WTC11 (cell line): ENCODE results near the gene TRIM29.

Experiments used
- CREB1 ChIP-seq: sonication (generic); formaldehyde crosslinking; IDR thresholded peaks from 2 replicates; pipeline ENCODE4 v1.8.0; 2023; ENCODE audit warnings: mild to moderate bottlenecking, missing genetic modification reagents
- CTCF ChIP-seq: fragments of 200-600 bp; IDR thresholded peaks from 2 replicates; pipeline ENCODE4 v1.8.0; 2022; ENCODE audit warnings: antibody characterized with exemption
- FOXP4 ChIP-seq: sonication (generic); formaldehyde crosslinking; IDR thresholded peaks from 2 replicates; pipeline ENCODE4 v1.8.0; 2022; ENCODE audit warnings: mild to moderate bottlenecking, missing genetic modification reagents
- MAX ChIP-seq: sonication (generic); formaldehyde crosslinking; IDR thresholded peaks from 2 replicates; pipeline ENCODE4 v1.8.0; 2022; ENCODE audit warnings: mild to moderate bottlenecking, missing genetic modification reagents
- NFYB ChIP-seq: sonication (generic); formaldehyde crosslinking; conservative IDR thresholded peaks from 2 replicates; pipeline ENCODE4 v1.8.0; 2022; ENCODE audit warnings: low read depth, missing genetic modification reagents
- PRRX2 ChIP-seq: fragments of 250-450 bp; sonication (Bioruptor Pico); IDR thresholded peaks from 2 replicates; pipeline ENCODE4 v1.8.0; 2021; ENCODE audit warnings: mild to moderate bottlenecking
- SMAD3 ChIP-seq: sonication (generic); formaldehyde crosslinking; IDR thresholded peaks from 2 replicates; pipeline ENCODE4 v1.8.0; 2022; ENCODE audit warnings: missing genetic modification reagents, mild to moderate bottlenecking, borderline replicate concordance
- ZNF138 ChIP-seq: sonication (generic); formaldehyde crosslinking; conservative IDR thresholded peaks from 2 replicates; pipeline ENCODE4 v1.8.1; 2022; ENCODE audit warnings: mild to moderate bottlenecking, moderate library complexity, missing genetic modification reagents
- ZSCAN18 ChIP-seq: fragments of 250-450 bp; sonication (Bioruptor Pico); IDR thresholded peaks from 2 replicates; pipeline ENCODE4 v2.1.2; 2022; ENCODE audit warnings: mild to moderate bottlenecking, moderate library complexity

- TF ChIP-seq ZSCAN18 (CRISPR knock-in tag) (no peak), CTCF (no peak), CREB1 (CRISPR knock-in tag) (no peak), MAX (CRISPR knock-in tag) (no peak), SMAD3 (CRISPR knock-in tag) (no peak), ZNF138 (no peak), NFYB (CRISPR knock-in tag) (no peak), FOXP4 (no peak), PRRX2 (no peak)
These were observed 6.7 kb downstream of the TRIM29 start for GRCh38 chr11:120130991-120131760.
